GM12872 (cell line): Measurements from ENCODE around the gene SNX32.

Source experiments
- CTCF ChIP-seq: IDR thresholded peaks from 3 replicates; pipeline ENCODE4 v1.5.1; 2011; ENCODE audit warnings: low read depth, mild to moderate bottlenecking, low read length, moderate library complexity; ENCODE audit not compliant: insufficient read depth

The SNX32 gene

GRCh38 chr11:65789230-65790103 is 44.3 kb upstream of the SNX32 start:
- no peak for TF ChIP-seq CTCF

GRCh38 chr11:65790104-65790901 is 43.5 kb upstream of the SNX32 start:
- TF ChIP-seq CTCF, result no peak

- TF ChIP-seq CTCF, result no peak
Measured at GRCh38 chr11:65790902-65791650, 42.7 kb upstream of the SNX32 start.

- TF ChIP-seq CTCF, result no peak
Measured at GRCh38 chr11:65791719-65792213, 42.0 kb upstream of the SNX32 start.

- no peak for TF ChIP-seq CTCF
Measured at GRCh38 chr11:65792456-65792855, 41.3 kb upstream of the SNX32 start.

GRCh38 chr11:65793144-65793581 is 40.6 kb upstream of the SNX32 start:
- TF ChIP-seq CTCF, result no peak
